Measurements from ENCODE around the gene CASP2.
A peak's percentile ranks its signal among the peaks of the same experiment; 100 is the strongest.

GRCh38 chr7:143239813-143240212 lies 48.3 kb upstream of the CASP2 start:
- TF ChIP-seq, protein P1, sequence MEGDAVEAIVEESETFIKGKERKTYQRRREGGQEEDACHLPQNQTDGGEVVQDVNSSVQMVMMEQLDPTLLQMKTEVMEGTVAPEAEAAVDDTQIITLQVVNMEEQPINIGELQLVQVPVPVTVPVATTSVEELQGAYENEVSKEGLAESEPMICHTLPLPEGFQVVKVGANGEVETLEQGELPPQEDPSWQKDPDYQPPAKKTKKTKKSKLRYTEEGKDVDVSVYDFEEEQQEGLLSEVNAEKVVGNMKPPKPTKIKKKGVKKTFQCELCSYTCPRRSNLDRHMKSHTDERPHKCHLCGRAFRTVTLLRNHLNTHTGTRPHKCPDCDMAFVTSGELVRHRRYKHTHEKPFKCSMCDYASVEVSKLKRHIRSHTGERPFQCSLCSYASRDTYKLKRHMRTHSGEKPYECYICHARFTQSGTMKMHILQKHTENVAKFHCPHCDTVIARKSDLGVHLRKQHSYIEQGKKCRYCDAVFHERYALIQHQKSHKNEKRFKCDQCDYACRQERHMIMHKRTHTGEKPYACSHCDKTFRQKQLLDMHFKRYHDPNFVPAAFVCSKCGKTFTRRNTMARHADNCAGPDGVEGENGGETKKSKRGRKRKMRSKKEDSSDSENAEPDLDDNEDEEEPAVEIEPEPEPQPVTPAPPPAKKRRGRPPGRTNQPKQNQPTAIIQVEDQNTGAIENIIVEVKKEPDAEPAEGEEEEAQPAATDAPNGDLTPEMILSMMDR (IDR thresholded peaks at IDR 0.05; ENCODE audit: insufficient read depth, low read length), result no peak
- TF ChIP-seq GABPA (IDR thresholded peaks at IDR 0.05; ENCODE audit: low read depth), result no peak
- TF ChIP-seq, protein P2, sequence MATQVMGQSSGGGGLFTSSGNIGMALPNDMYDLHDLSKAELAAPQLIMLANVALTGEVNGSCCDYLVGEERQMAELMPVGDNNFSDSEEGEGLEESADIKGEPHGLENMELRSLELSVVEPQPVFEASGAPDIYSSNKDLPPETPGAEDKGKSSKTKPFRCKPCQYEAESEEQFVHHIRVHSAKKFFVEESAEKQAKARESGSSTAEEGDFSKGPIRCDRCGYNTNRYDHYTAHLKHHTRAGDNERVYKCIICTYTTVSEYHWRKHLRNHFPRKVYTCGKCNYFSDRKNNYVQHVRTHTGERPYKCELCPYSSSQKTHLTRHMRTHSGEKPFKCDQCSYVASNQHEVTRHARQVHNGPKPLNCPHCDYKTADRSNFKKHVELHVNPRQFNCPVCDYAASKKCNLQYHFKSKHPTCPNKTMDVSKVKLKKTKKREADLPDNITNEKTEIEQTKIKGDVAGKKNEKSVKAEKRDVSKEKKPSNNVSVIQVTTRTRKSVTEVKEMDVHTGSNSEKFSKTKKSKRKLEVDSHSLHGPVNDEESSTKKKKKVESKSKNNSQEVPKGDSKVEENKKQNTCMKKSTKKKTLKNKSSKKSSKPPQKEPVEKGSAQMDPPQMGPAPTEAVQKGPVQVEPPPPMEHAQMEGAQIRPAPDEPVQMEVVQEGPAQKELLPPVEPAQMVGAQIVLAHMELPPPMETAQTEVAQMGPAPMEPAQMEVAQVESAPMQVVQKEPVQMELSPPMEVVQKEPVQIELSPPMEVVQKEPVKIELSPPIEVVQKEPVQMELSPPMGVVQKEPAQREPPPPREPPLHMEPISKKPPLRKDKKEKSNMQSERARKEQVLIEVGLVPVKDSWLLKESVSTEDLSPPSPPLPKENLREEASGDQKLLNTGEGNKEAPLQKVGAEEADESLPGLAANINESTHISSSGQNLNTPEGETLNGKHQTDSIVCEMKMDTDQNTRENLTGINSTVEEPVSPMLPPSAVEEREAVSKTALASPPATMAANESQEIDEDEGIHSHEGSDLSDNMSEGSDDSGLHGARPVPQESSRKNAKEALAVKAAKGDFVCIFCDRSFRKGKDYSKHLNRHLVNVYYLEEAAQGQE (IDR thresholded peaks at IDR 0.05; ENCODE audit: insufficient replicate concordance, low read depth), result peak; percentile 17
- no peak for TF ChIP-seq POLR2AphosphoS5 (IDR thresholded peaks at IDR 0.05; ENCODE audit: low read depth)

Measured in HL-60 (cell line).